Activated CD8-positive, alpha-beta T cell treated with anti-CD3 and anti-CD28 coated beads for 36 hours (primary cell): ENCODE results near the gene KRTAP10-4. TPM values are rescaled to one million over a fixed set of nuclear protein-coding genes. Genes with fewer than 3 reads are reported as not detected.
"Not testable (repeated sequence)": the region's sequence is repeated elsewhere in the genome, so short reads cannot be mapped to it uniquely, and the experiment has no call there.

ENCODE experiments used
- ATAC-seq: fragments of 200-7000 bp; cut with Tn5 transposase; one replicate; pipeline ENCODE4 v1.10.0; 2021; ENCODE audit warnings: mild to moderate bottlenecking, moderate library complexity
- CTCF ChIA-PET: fragments of 350-600 bp; sonication (Branson Sonifier 250); formaldehyde crosslinking; loops from one replicate; lab custom pipeline; 2021; ENCODE audit warnings: antibody characterized with exemption; lab: Charles Lee
- POLR2A ChIA-PET: fragments of 350-600 bp; sonication (Branson Sonifier 250); formaldehyde crosslinking; loops from one replicate; lab custom pipeline; 2021; ENCODE audit warnings: antibody characterized with exemption; lab: Charles Lee
- DNase-seq: peaks from one replicate; pipeline ENCODE4 v3.0.0-alpha.2; 2020
- H3K27ac Mint-ChIP-seq: one replicate; pipeline ENCODE4 v1.8.0; 2021; ENCODE audit warnings: mild to moderate bottlenecking, mixed read lengths
- H3K27me3 Mint-ChIP-seq: one replicate; pipeline ENCODE4 v1.8.0; 2021; ENCODE audit warnings: mixed read lengths
- H3K36me3 Mint-ChIP-seq: one replicate; pipeline ENCODE4 v1.8.0; 2021; ENCODE audit warnings: low read depth, mixed read lengths
- H3K4me1 Mint-ChIP-seq: one replicate; pipeline ENCODE4 v1.8.0; 2021; ENCODE audit warnings: low read depth, mixed read lengths
- H3K4me3 Mint-ChIP-seq: one replicate; pipeline ENCODE4 v1.8.0; 2021; ENCODE audit warnings: mild to moderate bottlenecking, moderate library complexity, mixed read lengths
- H3K9me3 Mint-ChIP-seq: one replicate; pipeline ENCODE4 v1.8.0; 2021; ENCODE audit warnings: mixed read lengths
- CTCF ChIP-seq: fragments of 200-600 bp; IDR thresholded peaks from one replicate; pipeline ENCODE4 v1.8.0; 2022; ENCODE audit warnings: antibody characterized with exemption, mild to moderate bottlenecking
- intact Hi-C: fragments of 100-400 bp; cut with micrococcal nuclease; formaldehyde crosslinking; loops from one replicate; pipeline ENCODE4 v1.10.0; 2022
- total RNA-seq, 2 experiments: library from RNA; stranded (reverse); gene quantifications; one replicate each; pipeline ENCODE4 v1.2.3, GENCODE V29; 2021

Gene KRTAP10-4
- total RNA-seq, 2 experiments from 2014 or later: not detected

- Mint-ChIP-seq H3K27me3 (peaks cover 3% of the 10 kb centered on the region), H3K27ac (no peak overlapping the region), H3K4me3 (no peak overlapping the region), H3K9me3 (peaks cover 19% of the 10 kb centered on the region), H3K36me3 (no peaks in the 10 kb centered on the region), H3K4me1 (no peaks in the 10 kb centered on the region)
- ATAC-seq (no peak), DNase-seq (no peak)
- CTCF ChIA-PET: no interaction called here
- TF ChIP-seq CTCF: no peak
- intact Hi-C loops: no loop called here
- POLR2A ChIA-PET: no interaction called here
Measured at GRCh38 chr21:44609193-44609592, 35.7 kb downstream of the KRTAP10-4 start.

GRCh38 chr21:44610157-44610843 lies 36.8 kb downstream of the KRTAP10-4 start:
- CTCF ChIA-PET, H3K27me3 Mint-ChIP-seq, POLR2A ChIA-PET, intact Hi-C loops, H3K27ac Mint-ChIP-seq, ATAC-seq, H3K4me3 Mint-ChIP-seq, H3K4me1 Mint-ChIP-seq, DNase-seq, H3K36me3 Mint-ChIP-seq: not testable (repeated sequence)
- peaks cover 18% of the 10 kb centered on the region for H3K9me3 Mint-ChIP-seq

- H3K9me3 Mint-ChIP-seq: peaks cover 16% of the 10 kb centered on the region
- no peak overlapping the region for H3K27ac Mint-ChIP-seq
- POLR2A ChIA-PET: no interaction called here
- H3K4me3 Mint-ChIP-seq: no peak overlapping the region
- no peak for DNase-seq
- intact Hi-C loops: no loop called here
- no peak for ATAC-seq
- no peaks in the 10 kb centered on the region for H3K36me3 Mint-ChIP-seq
- peaks cover 10% of the 10 kb centered on the region for H3K4me1 Mint-ChIP-seq
- no peak for TF ChIP-seq CTCF
- CTCF ChIA-PET: interaction anchor here (1.3 kb wide), 1 partner anchor 14 kb away, joined by 3 read pairs; no protein-coding TSS in a partner anchor
- H3K27me3 Mint-ChIP-seq: no peaks in the 10 kb centered on the region
Measured at GRCh38 chr21:44611551-44611950, 38.0 kb downstream of the KRTAP10-4 start.

- Mint-ChIP-seq H3K9me3 (peaks cover 15% of the 10 kb centered on the region), H3K4me1 (peaks cover 13% of the 10 kb centered on the region), H3K4me3 (no peak within 1 kb of the TSS), H3K36me3 (no peaks in the 10 kb centered on the region), H3K27ac (no peak within 1 kb of the TSS), H3K27me3 (no peaks in the 10 kb centered on the region)
- DNase-seq (no peak), ATAC-seq (no peak)
- TF ChIP-seq CTCF: no peak
- CTCF ChIA-PET: interaction anchor here (1.3 kb wide), 1 partner anchor 13 kb away, joined by 3 read pairs; no protein-coding TSS in a partner anchor
- intact Hi-C loops: no loop called here
- POLR2A ChIA-PET: no interaction called here
Measured at GRCh38 chr21:44612029-44612486, 38.5 kb downstream of the KRTAP10-4 start, which contains the start of gene KRTAP10-8. KRTAP10-8 (plus strand) TSS chr21:44612079; CDS start chr21:44612101, 22 bp downstream.

- intact Hi-C loops: no loop called here
- ChIA-PET CTCF (no interaction called here), POLR2A (no interaction called here)
- Mint-ChIP-seq H3K27me3 (no peaks in the 10 kb centered on the region), H3K27ac (no peak overlapping the region), H3K4me1 (peaks cover 20% of the 10 kb centered on the region), H3K9me3 (peaks cover 15% of the 10 kb centered on the region), H3K4me3 (no peak overlapping the region), H3K36me3 (no peaks in the 10 kb centered on the region)
- ATAC-seq (no peak), DNase-seq (no peak)
- TF ChIP-seq CTCF: no peak
Measured at GRCh38 chr21:44612669-44613229, 39.2 kb downstream of the KRTAP10-4 start.
